Neuronal stem cell (in vitro differentiated cells): Measurements from ENCODE around the gene VSX2.

ENCODE experiments used
- DNase-seq: peaks from one replicate; pipeline ENCODE4 v3.0.0-alpha.2; 2013; ENCODE audit warnings: low spot score
- H2AFZ ChIP-seq: one replicate; pipeline ENCODE4 v1.6.1; 2013; ENCODE audit warnings: mild to moderate bottlenecking, low read length, inconsistent platforms
- H2AK5ac ChIP-seq: 2 replicates; pipeline ENCODE4 v1.6.1; 2013; ENCODE audit warnings: low read depth, mild to moderate bottlenecking, inconsistent platforms, low read length, moderate library complexity, mixed read lengths
- H2BK120ac ChIP-seq: 2 replicates; pipeline ENCODE4 v1.6.1; 2013; ENCODE audit warnings: low read depth, mild to moderate bottlenecking, inconsistent platforms, low read length, moderate library complexity, mixed read lengths
- H2BK12ac ChIP-seq: one replicate; pipeline ENCODE4 v1.6.1; 2013; ENCODE audit warnings: low read length, inconsistent platforms
- H2BK15ac ChIP-seq: 2 replicates; pipeline ENCODE4 v1.6.1; 2013; ENCODE audit warnings: mild to moderate bottlenecking, low read length, inconsistent platforms, mixed read lengths
- H2BK5ac ChIP-seq: one replicate; pipeline ENCODE4 v1.6.1; 2013; ENCODE audit warnings: inconsistent platforms, mild to moderate bottlenecking, low read length, moderate library complexity
- H3K14ac ChIP-seq: one replicate; pipeline ENCODE4 v1.6.1; 2013; ENCODE audit warnings: low read length, inconsistent platforms
- H3K18ac ChIP-seq: 2 replicates; pipeline ENCODE4 v1.6.1; 2013; ENCODE audit warnings: low read length, inconsistent platforms
- H3K23ac ChIP-seq: 2 replicates; pipeline ENCODE4 v1.6.1; 2013; ENCODE audit warnings: low read depth, mild to moderate bottlenecking, mixed read lengths, low read length, inconsistent platforms; ENCODE audit not compliant: poor library complexity
- H3K27ac ChIP-seq: replicated peaks from 3 replicates; pipeline ENCODE4 v1.5.1; 2013; ENCODE audit warnings: low read length, inconsistent platforms
- H3K27me3 ChIP-seq, 3 experiments: 2 replicates each; pipeline ENCODE4 v1.6.1; 2013; ENCODE audit warnings: low read length in 3 of 3, mild to moderate bottlenecking in 2 of 3, inconsistent platforms in 1 of 3, low read depth in 1 of 3, mixed read lengths in 1 of 3, moderate library complexity in 1 of 3; ENCODE audit not compliant: control insufficient read depth in 3 of 3, insufficient read depth in 3 of 3
- H3K36me3 ChIP-seq, 2 donors: replicated peaks in 1 of 2; 2 replicates each; pipeline ENCODE4 v1.6.1; 2013; ENCODE audit warnings: low read length in 2 of 2; ENCODE audit not compliant: control insufficient read depth in 2 of 2, insufficient read depth in 2 of 2
- H3K4ac ChIP-seq: 2 replicates; pipeline ENCODE4 v1.6.1; 2013; ENCODE audit warnings: inconsistent platforms, mild to moderate bottlenecking, low read length, moderate library complexity
- H3K4me1 ChIP-seq, 2 donors: 1 replicate in 1 of 2; 2 replicates in 1 of 2; pipeline ENCODE4 v1.6.1; 2013; ENCODE audit warnings: low read length in 2 of 2, low read depth in 1 of 2; ENCODE audit not compliant: control insufficient read depth in 2 of 2, insufficient read depth in 1 of 2
- H3K4me2 ChIP-seq: one replicate; pipeline ENCODE4 v1.6.1; 2013; ENCODE audit warnings: mild to moderate bottlenecking, low read length, inconsistent platforms; ENCODE audit not compliant: insufficient read depth, poor library complexity, severe bottlenecking
- H3K4me3 ChIP-seq, 2 donors: 2 replicates each; pipeline ENCODE4 v1.5.1; 2013; ENCODE audit warnings: low read length in 2 of 2, mild to moderate bottlenecking in 2 of 2, inconsistent platforms in 1 of 2, moderate library complexity in 1 of 2
- H3K79me1 ChIP-seq: one replicate; pipeline ENCODE4 v1.6.1; 2013; ENCODE audit warnings: low read depth, mild to moderate bottlenecking, inconsistent platforms, low read length, moderate library complexity
- H3K9ac ChIP-seq: one replicate; pipeline ENCODE4 v1.6.1; 2013; ENCODE audit warnings: mild to moderate bottlenecking, low read depth, low read length, inconsistent platforms; ENCODE audit not compliant: poor library complexity
- H3K9me3 ChIP-seq, 2 donors: replicated peaks in 1 of 2; 2 replicates each; pipeline versions ENCODE3 to v1.6.1; 2013; ENCODE audit warnings: low read length in 2 of 2, mild to moderate bottlenecking in 2 of 2, inconsistent platforms in 1 of 2, low read depth in 1 of 2, mixed read lengths in 1 of 2, moderate library complexity in 1 of 2; ENCODE audit not compliant: control insufficient read depth in 2 of 2, insufficient read depth in 1 of 2
- H4K8ac ChIP-seq: one replicate; pipeline ENCODE4 v1.6.1; 2013; ENCODE audit warnings: low read depth, mild to moderate bottlenecking, inconsistent platforms, low read length, moderate library complexity
- H4K91ac ChIP-seq: one replicate; pipeline ENCODE4 v1.6.1; 2013; ENCODE audit warnings: low read length, low read depth, mild to moderate bottlenecking, inconsistent platforms; ENCODE audit not compliant: poor library complexity
- WGBS, 2 donors: extraction: QIAGEN DNeasy Blood & Tissue Kit; methylation state at CpG; one replicate each; pipeline ENCODE4 v1.1.7; 2013; ENCODE audit warnings: missing lambda C conversion rate in 2 of 2, mixed read lengths in 1 of 2; ENCODE audit not compliant: insufficient read length in 2 of 2, insufficient replicate concordance in 1 of 2; ENCODE audit errors: extremely low coverage in 2 of 2; 5-methylcytosine and 5-hydroxymethylcytosine counted together

VSX2 gene

DNA sequence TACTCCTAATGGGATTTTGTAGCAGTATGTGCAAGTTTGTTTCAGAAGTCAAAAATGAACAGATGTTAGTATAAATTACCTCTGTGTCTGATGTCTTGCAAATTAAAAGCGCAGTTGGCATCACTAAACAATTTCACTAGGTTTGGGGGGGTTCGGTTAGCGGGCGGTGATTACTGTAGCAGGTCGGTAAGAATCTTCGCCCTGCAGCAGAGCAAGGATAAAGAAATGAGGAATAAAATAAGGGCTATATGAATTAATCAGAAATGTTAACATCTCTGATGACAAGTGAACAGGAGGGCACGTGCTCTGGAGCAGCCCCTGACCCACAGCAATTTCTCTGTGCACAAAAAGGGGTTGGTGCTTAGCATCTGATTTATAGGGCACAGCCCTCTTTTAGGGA, 43.6 kb upstream of the VSX2 start:
- Histone ChIP-seq H3K4me2 (no peak overlapping the region), H3K9ac (no peak overlapping the region), H2BK120ac (no peak overlapping the region), H3K36me3 (peaks cover 4 to 19% of the 10 kb centered on the region in 2 donors), H2BK15ac (no peak overlapping the region), H3K79me1 (no peaks in the 10 kb centered on the region), H3K14ac (no peak overlapping the region), H2BK5ac (no peak overlapping the region), H3K9me3 (peaks cover 0 to 2% of the 10 kb centered on the region in 2 donors), H2AK5ac (no peak overlapping the region), H3K18ac (no peak overlapping the region), H4K8ac (no peak overlapping the region), H3K4me3 (no peak overlapping the region), H3K27me3 (no peaks in the 10 kb centered on the region), H4K91ac (no peak overlapping the region), H3K4me1 (peaks cover 0 to 17% of the 10 kb centered on the region in 2 donors), H3K27ac (no peak overlapping the region), H3K4ac (no peak overlapping the region), H2BK12ac (no peak overlapping the region), H2AFZ (no peak overlapping the region), H3K23ac (no peak overlapping the region)
- no CpG with 5 or more reads among the region's 7 CpGs for WGBS, 2 donors
- DNase-seq: no peak

DNA sequence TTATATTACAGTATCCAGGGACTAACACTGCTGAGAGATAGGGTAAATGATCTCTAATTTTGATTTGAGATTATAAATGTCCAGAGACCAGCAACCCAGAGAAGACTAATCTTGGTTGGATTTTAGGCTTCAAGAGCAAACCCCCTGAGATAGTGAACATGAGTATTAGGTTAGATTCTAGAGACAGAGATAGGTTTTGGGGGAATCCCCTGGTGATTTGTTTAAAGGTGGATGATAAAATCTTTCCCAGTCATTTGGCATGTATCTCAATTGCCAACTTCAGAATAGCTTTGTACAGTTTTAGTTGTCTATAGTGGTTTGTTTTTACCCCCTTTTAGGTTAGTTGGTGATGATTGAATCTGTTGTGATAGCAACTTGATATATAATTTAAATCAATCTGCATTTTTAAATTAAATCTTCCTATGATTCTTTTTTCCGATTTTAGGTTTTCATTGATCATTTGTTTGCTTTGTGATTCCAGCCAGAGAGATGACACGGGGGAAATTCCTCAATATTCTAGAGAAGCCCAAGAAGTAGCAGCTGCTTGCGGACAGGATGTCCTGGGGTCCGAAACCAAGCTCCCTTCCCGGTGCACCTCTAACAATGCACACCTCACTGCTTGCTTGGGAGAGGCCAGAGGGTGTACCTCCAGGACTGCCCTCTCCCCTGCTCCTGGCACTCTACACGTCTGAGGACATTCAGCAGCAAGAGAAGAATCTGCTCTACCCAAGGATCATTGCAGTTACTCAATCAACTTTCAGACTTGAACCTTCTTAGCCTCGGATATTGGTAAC, 40.6 kb upstream of the VSX2 start:
- H3K36me3 ChIP-seq: peaks cover 2 to 33% of the 10 kb centered on the region in 2 donors
- WGBS, 2 donors: no CpG with 5 or more reads among the region's 7 CpGs
- H3K9me3 ChIP-seq: peaks cover 0 to 2% of the 10 kb centered on the region in 2 donors
- H2AK5ac ChIP-seq: no peak overlapping the region
- H2BK5ac ChIP-seq: no peak overlapping the region
- H2BK120ac ChIP-seq: no peak overlapping the region
- no peak overlapping the region for H3K27ac ChIP-seq
- H4K91ac ChIP-seq: no peak overlapping the region
- no peak overlapping the region for H3K9ac ChIP-seq
- H2BK15ac ChIP-seq: no peak overlapping the region
- H3K4me2 ChIP-seq: no peak overlapping the region
- H3K18ac ChIP-seq: no peak overlapping the region
- H3K79me1 ChIP-seq: no peaks in the 10 kb centered on the region
- no peak for DNase-seq
- H3K4ac ChIP-seq: no peak overlapping the region
- H3K14ac ChIP-seq: no peak overlapping the region
- no peak overlapping the region for H2AFZ ChIP-seq
- H3K4me3 ChIP-seq: peak overlapping the region in 1 of 2 donors; percentile 48
- H3K27me3 ChIP-seq: no peaks in the 10 kb centered on the region
- H3K23ac ChIP-seq: no peak overlapping the region
- no peak overlapping the region for H2BK12ac ChIP-seq
- H4K8ac ChIP-seq: no peak overlapping the region
- peaks cover 0 to 22% of the 10 kb centered on the region in 2 donors for H3K4me1 ChIP-seq

GRCh38 chr14:74202113-74202512, 37.1 kb upstream of the VSX2 start:
- Histone ChIP-seq H2BK5ac (no peak overlapping the region), H2AK5ac (no peak overlapping the region), H3K4ac (no peak overlapping the region), H3K4me1 (peaks cover 0 to 28% of the 10 kb centered on the region in 2 donors), H3K14ac (no peak overlapping the region), H4K8ac (no peak overlapping the region), H3K18ac (no peak overlapping the region), H3K4me2 (no peak overlapping the region), H3K79me1 (no peaks in the 10 kb centered on the region), H4K91ac (no peak overlapping the region), H2BK12ac (no peak overlapping the region), H3K23ac (no peak overlapping the region), H2BK120ac (no peak overlapping the region), H3K9me3 (peaks cover 0 to 2% of the 10 kb centered on the region in 2 donors), H3K4me3 (no peak overlapping the region), H3K9ac (no peak overlapping the region), H2BK15ac (no peak overlapping the region), H3K27ac (no peak overlapping the region), H2AFZ (no peak overlapping the region), H3K27me3 (no peaks in the 10 kb centered on the region), H3K36me3 (peaks cover 2 to 33% of the 10 kb centered on the region in 2 donors)
- DNase-seq: no peak

- Histone ChIP-seq H3K27ac (peak overlapping the region; percentile 95), H2BK5ac (no peak overlapping the region), H2BK12ac (no peak overlapping the region), H3K27me3 (no peaks in the 10 kb centered on the region), H3K4me3 (no peak overlapping the region), H3K4ac (no peak overlapping the region), H4K91ac (no peak overlapping the region), H2AK5ac (no peak overlapping the region), H3K4me2 (no peak overlapping the region), H2AFZ (no peak overlapping the region), H4K8ac (no peak overlapping the region), H3K79me1 (no peaks in the 10 kb centered on the region), H3K14ac (no peak overlapping the region), H3K18ac (no peak overlapping the region), H3K9ac (no peak overlapping the region), H3K36me3 (peaks cover 2 to 32% of the 10 kb centered on the region in 2 donors), H3K4me1 (peaks cover 0 to 24% of the 10 kb centered on the region in 2 donors), H2BK15ac (no peak overlapping the region), H3K9me3 (peaks cover 0 to 2% of the 10 kb centered on the region in 2 donors), H2BK120ac (no peak overlapping the region), H3K23ac (no peak overlapping the region)
- no CpG with 5 or more reads among the region's 8 CpGs for WGBS, 2 donors
- DNase-seq: peak; percentile 82
Measured at GRCh38 chr14:74203639-74204038, 35.6 kb upstream of the VSX2 start.
